Fibroblast of pulmonary artery (primary cell): ENCODE data around the gene NEU1.
"Not testable (repeated sequence)": the region's sequence is repeated elsewhere in the genome, so short reads cannot be mapped to it uniquely, and the experiment has no call there.

Source experiments
- DNase-seq: peaks from one replicate; pipeline ENCODE4 v3.0.0-alpha.2; 2010; ENCODE audit warnings: low read depth
- H3K4me3 ChIP-seq: replicated peaks from 2 replicates; pipeline ENCODE4 v1.5.1; 2011; ENCODE audit warnings: low read depth, mild to moderate bottlenecking, control low read depth, low read length, moderate library complexity
- CTCF ChIP-seq: IDR thresholded peaks from 2 replicates; pipeline ENCODE4 v1.5.1; 2011; ENCODE audit warnings: mild to moderate bottlenecking, control low read depth, low read length, inconsistent platforms; ENCODE audit errors: missing control alignments

NEU1 gene

GRCh38 chr6:31821301-31822035 is 41.2 kb downstream of the NEU1 start:
- peak overlapping the region; percentile 65 for H3K4me3 ChIP-seq
- peak; percentile 43 for DNase-seq
- no peak for TF ChIP-seq CTCF

GRCh38 chr6:31820399-31820798 is 42.2 kb downstream of the NEU1 start:
- not testable (repeated sequence) for H3K4me3 ChIP-seq, DNase-seq

GRCh38 chr6:31819871-31820299 is 42.7 kb downstream of the NEU1 start:
- H3K4me3 ChIP-seq: no peak overlapping the region
- DNase-seq: no peak
- TF ChIP-seq CTCF: no peak

- H3K4me3 ChIP-seq: peak overlapping the region; percentile 54
- DNase-seq: not testable (repeated sequence)
Observed at GRCh38 chr6:31817929-31818511, 44.6 kb downstream of the NEU1 start.

- H3K4me3 ChIP-seq: peak overlapping the region; percentile 54
- not testable (repeated sequence) for DNase-seq
Observed at GRCh38 chr6:31817133-31817928, 45.3 kb downstream of the NEU1 start.

GRCh38 chr6:31815025-31815838 is 47.4 kb downstream of the NEU1 start, which contains the start of the genes HSPA1A and HSPA1L:
Gene HSPA1A (plus strand): TSS chr6:31815543. CDS start chr6:31815757, 214 bp downstream.
Gene HSPA1L (minus strand): TSS chr6:31815283. CDS start chr6:31811972, 3,311 bp downstream.
- no peak for TF ChIP-seq CTCF

GRCh38 chr6:31814677-31815024 is 48.0 kb downstream of the NEU1 start:
- TF ChIP-seq CTCF: no peak

More at GRCh38 chr6:31815025-31815838, 47.4 kb downstream of the NEU1 start, which contains the start of the genes HSPA1A and HSPA1L:
- DNase-seq: peak; percentile 96
- peak within 1 kb of the TSS; percentile 66 for H3K4me3 ChIP-seq

GRCh38 chr6:31813465-31813849 is 49.2 kb downstream of the NEU1 start:
- no peak for DNase-seq
- TF ChIP-seq CTCF: no peak
- no peak overlapping the region for H3K4me3 ChIP-seq

More at GRCh38 chr6:31814677-31815024, 48.0 kb downstream of the NEU1 start:
- peak overlapping the region; percentile 66 for H3K4me3 ChIP-seq
- DNase-seq: peak; percentile 98
